Bone marrow (tissue), 2 donors: ENCODE data around the gene FOXJ1.

Source experiments
- DNase-seq, 2 donors: peaks; one replicate each; lab custom pipeline; 2025; lab: John Stamatoyannopoulos, UW

Gene FOXJ1

DNA sequence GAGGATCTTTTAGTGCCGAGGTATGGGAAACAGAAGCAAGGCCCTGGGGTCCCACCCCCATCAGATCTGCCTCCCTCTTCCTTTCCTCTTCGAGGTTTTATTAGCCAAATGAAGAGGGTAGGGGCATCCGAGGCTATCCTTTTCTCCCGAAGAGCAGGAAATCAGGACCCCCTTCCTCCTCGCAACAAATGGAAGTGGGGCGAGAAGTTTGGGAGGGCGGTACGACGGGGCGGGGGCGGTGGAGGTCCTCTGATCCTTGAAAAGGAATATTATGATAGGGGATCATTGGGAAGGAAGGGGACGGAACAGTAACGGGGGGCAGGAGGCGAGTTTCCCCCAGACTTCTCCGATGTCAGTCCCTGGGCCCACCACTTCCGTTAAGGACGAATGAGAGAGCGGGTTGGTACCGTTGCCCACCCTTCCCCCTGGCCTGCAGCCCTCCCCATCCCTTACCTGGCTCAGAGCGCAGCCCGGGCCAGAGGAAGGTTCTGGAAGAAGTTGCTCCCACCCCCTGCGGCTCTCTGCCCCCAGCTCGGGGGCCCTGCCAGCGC lies 309 bp downstream of the FOXJ1 start:
- no peak for DNase-seq

DNA sequence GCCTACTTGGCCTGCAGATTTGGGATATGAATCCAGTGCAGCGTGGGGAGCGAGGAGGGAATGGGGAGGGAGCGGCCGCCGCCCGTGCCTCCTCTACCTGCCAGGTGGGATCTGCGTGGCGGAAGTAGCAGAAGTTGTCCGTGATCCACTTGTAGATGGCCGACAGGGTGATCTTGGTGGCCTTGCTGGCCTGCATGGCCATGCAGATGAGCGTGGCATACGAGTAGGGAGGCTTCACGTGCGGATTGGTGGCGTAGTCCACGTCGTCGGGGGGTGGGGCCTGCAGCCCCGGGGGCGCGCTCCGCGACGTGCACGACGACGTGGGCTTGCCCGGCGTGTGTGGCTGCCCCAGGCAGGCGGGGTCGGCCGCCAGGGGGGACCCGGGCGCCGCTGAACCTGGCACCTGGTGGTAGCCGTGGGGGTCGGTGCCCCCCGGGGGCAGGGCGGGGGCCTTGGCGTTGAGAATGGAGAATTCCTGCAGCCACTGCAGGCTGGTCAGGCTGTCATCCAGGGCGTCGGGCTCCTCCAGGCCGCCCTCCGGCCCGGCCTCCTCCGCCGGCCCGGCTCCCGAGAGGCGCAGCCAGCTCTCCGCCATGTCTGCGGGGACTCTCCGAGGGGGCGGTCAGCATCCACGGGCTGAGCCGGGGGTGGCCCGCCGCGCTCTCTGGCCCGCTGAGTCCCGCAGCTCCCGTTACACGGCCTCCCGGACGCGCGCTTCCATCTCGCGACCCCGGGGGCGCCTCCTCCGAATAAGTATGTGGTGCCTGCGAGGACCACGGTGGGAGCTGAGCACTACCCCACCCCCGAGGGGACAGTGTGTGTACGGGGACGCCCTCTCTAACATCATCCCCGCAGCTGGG lies 1.0 kb downstream of the FOXJ1 start:
- no peak for DNase-seq

DNA sequence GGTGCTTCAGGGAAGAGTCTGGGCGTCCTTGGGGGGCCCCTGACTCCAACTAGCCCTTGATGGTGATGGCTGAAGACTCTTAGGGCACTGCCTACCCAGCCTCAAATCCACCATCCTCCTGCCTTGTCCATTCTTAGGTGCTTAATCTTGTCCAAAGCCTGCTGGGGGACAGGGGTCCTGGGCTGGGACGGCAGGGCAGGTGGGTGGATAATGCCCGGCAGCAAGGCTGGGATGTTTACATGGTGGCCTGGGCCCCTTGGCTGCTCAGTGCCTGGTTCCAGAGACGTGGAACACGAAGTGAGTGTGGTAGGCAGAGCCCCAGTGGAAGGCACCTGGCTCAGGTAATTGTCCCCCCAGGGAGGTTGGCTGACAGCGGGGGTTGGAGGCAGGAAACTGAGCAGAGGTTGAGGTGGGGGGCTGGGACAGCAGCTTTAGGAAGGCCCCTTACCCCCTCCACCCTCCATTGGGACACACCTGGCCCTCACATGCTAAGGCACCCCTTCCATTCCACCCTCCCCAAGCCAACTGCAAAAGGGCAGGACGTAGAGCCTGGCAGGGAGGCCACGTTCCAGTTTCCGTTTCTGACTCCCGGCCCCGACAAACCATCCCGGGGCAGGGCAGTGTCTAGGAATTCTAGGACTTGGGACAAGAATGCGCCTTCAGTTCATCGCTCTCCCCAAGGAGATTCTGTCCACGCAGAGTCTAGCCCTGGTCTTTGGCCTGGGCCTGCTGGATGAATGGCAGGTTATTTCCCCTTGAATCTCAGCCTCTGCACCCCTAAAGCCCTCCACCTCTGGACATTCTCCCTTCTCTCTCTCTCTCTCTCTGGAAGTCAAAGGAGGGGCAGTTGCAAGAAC lies 1.9 kb downstream of the FOXJ1 start:
- no peak for DNase-seq

DNA sequence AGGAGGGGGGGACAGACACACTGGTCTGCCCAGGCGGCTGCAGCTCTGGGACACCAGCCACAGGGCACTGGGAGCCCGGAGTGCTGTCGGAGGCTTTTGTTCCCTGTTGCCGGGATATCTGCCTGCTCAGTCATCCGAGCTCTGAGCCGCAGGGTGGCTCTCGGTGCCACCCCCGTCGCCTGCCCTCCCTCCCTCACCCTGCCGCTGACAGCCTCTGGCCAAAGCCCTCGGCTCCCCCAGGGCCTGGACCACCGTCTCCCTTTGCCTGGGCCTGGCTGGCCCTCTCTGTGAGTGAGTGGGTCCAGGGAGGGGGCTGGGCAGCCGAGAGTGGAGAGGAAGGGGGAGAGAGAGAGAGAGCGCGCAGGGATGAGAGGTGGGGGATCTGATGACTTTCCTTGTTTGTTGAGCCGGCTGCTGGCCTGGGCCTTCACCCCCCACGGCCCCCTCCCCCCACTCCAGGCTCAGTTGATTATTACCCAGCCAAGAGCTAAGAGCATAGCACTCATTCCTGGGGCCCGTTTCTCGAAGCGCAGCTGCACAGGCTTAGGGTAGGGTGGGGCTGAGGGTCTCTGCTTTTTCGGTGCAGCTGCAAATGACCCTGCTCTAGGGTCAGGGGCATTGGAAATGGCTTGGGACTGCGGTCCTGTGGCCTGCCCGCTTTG lies 2.7 kb downstream of the FOXJ1 start:
- no peak for DNase-seq

DNA sequence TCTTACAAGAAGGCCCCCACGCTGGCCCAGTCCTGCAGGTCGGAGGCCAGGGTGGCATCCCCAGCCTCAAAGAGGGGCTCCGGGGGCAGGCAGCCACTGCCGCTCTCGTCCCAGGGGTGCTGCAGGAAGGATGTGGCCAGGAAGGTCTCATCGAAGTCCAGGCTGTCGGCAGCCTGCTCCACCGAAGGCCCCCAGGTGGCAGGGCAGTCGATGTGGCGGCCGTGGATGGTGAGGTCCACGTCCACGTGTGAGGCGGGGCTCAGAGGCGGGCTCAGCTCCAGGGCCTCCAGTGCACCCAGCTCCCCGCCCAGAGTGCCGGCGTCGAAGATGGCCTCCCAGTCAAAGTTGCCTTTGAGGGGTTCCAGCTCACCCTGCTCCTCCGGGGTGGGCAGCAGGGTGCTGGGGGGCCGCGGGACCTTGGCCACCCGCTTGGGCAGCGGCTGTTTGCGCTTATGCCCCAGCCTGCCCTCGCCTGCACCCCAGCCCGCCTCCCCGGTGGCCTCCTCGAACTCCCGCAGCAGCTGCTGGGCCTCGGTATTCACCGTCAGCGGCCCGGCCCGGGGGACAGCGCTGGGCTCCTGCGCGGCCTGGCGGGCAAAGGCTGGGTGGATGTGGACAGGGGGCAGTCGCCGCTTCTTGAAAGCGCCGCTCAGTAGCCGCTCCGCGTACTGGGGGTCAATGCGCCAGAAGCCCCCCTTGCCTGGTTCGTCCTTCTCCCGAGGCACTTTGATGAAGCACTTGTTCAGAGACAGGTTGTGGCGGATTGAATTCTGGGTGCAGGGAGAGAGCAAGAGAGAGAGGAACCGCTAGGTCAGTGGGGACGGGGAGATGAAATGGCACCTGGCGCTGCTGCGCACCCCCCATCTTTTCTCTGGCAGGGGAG lies 3.5 kb downstream of the FOXJ1 start:
- no peak for DNase-seq

DNA sequence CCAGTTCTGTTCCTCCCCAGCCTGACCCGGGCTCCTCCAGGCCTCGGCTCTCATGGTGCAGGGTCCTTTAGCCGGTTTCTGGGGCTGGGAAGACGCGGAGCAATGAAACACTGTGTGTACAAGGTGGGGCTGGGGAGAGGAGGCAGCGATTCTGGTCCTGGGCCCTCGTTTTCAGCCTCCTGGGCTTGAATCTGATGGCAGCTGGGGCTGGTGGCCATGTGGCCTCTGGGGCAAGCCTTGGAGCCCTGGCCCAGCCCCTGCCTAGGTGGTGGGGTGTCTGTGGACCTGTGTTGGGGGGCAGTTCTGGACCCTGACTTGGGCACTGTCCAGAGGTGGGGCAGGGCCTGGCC lies 4.1 kb downstream of the FOXJ1 start:
- DNase-seq: no peak

DNA sequence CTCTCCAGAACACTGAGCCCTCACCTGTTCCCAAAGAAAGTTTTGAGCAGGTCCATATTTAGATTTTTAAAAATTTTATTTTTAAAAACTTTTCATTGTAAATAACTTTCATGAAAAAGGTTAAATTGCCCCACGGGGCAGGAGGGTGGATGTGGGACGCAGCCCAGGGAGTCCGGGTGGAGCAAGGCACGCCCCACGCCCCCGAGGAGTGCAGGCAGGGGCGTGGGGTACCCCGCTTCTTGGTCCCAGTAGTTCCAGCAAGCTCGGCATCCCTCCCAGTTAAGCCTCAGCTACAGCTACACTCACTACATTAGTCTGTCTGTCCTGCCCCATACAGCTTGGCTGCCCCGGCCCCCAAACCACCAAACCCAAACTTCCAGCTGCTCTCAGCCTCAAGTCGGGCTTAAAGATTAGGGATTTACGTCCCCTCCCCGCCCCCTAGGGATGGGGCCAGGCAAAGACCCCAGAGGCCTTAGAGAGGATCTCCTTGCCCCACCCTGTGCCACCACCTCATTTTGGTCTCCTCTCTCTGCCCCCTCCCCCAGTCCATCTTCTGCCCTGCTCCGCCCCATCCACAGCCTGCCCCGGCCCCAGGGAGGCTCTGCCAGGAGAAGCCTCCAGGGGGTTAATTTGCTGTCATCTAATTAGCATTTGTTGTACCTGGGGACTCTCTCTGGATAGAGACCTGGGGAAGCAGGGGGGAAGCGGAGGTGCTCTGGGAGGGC lies 4.6 kb downstream of the FOXJ1 start:
- DNase-seq: no peak

DNA sequence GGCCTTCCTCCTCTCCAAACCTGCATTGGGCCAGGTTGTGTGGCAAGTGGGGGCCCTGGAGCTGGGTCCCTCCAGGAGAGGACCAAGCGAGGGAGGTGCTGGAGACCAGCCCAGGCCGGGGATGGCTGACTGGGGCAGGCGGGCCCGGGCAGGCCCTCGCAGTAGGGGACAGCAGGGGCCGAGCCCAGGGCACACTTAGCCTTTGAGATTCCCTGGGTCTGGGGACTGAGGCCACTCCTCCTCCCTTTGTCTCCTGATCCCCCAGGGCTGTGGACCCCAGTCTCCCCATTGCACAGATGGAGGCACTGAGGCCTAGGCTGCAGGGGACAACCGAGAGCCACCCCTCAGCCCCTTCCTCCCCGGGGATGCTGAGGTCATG lies 5.2 kb downstream of the FOXJ1 start:
- no peak for DNase-seq

DNA sequence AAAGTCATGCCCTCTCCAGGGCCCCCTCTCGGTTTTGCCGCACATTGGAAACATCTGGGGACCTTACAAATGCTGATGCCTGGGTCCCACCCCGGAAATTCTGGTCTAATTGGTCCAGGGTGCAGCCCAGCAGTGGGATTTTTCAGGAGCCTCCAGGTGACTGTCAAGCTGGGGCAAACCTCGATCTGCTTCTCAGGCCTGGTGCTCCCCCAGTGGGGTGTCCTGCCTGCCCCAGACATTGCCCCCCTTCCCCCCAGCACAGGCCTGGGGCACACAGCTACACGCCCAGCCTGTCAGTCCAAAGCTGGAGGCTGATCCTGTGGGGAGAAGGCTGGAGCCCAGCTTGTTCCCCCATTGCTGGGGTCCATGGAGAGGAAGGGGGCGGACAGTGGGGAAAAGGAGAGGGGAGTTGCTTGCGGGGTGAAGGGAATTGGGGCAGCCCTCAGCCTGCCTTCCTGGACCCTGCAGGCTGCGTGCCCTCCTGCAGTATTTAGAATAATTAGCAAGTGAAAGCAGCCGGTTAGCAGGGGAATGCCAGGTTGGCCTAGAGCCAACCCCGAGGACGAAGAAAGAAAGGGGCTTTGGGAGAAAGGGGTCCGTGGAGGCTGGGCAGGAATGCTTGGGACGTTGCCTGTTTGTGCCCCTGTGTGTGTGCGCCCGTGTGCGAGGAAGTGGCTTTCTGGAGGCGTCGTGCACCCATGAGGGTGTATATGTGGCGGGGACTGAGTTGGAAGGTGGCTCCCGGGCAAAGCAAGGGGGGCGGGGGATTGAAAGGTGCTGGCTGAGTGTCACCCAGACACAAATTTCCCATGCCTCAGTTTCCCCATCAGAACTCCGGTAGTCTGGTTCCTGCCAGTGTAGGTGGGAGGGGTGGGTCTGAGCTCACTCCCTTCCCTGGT lies 5.9 kb downstream of the FOXJ1 start:
- no peak for DNase-seq

DNA sequence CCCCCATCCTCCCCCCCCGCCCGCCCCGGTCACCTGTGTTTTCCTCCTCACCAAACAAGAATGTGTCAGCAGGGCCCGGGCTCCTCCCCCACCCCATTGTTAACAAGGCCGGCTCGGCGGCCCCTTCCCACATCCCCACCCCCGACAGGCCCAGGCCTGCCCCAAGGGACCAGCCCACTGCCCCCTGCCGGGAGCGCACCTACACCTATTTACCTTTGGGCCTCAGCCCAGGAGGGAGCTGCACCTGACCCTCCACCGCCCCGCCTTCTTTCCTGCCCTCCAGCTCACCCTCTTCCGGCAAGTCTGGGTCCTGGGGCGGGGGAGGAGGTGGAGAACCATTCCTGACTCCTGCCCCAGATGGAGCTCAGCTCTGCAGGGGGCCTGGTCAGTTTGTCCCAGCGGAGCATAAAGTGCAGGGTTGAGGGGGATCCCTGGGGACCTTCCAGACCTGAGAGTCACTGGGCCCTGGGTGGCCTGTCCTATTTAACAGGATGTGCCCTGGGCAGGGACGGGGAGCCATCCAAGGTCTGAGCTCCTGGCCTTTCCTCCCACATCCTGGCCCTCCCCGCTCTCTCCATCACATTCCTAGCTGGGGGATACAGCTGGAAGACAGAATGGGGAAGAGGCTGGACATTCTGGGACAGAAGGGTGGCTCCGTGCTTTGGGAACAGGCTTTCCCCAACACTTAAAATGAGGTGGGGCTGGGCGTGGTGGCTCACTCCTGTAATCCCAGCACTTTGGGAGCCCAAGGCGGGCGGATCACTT lies 8.3 kb downstream of the FOXJ1 start:
- DNase-seq: no peak

DNA sequence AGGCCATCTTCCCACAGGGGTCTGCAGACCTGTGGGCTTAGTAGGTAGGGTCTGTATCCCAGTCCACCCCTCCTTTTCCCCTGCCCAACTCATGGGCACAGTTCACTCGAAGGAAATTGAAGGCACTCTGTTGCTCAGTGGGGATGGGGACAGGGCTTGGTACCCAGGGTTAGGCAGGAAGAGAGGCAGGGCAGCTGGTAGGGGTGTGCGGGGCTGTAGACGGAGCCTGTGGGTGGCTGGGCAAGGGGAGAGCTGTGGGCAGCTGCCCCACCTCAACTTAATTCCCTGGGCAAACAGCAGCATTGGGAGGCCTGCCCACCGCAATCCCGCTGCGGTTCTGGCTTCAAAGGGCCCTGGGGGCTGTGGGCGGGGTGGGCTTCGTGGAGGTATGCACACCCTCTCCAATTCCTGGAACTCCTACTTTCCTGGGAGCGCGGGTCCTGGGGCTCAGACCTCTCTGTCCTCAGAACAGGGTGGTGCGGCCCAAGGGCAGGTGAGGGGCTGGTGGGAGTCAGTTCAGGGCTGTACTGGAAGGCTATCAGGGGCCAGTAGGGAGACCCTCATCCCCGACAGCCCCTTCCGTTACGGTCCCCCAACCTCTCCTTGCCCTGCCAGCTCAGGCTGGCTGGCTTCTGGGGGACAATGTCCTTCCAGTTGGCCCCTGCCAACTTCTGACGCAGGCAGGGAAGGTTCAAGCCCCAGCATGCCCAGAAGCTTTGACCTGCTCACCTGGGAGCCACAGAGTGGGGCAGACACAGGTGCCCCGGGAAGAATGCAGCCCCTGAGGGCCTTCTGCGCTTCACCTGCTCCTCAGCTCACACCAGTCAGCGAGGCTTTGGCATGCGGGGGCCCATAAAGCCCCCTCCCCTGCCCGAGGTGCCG lies 9.1 kb downstream of the FOXJ1 start:
- no peak for DNase-seq

DNA sequence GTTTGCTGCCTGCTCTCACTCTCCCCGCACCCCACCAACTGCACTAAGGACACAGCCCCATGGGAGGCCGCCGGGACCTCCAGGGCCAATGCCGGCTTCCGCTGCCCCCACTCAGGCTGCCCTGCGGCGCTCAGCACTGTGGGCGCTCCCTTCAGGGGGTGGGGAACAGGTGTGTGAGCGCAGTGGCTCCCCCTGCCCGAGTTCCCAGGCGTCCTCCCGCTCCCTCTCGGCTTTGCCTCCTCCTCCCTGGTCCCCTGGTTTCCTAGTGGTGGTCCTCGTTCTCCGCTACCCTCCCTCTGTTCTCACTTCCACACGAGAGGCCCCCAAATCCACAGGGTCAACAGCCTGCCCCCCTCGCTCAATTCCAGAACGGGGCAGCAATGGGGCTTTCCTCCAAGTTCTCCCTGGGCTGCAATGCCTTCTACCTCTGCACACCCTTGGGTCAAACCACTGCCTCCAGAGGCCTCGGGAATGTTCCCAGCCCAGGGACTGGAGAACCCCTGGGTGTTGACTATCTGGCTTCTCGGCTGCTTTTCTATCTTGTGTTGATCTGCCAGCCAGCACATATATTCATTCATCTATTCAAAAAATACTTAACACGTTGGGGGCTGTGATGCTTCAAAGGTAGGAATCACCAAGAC lies 9.9 kb downstream of the FOXJ1 start:
- no peak for DNase-seq

DNA sequence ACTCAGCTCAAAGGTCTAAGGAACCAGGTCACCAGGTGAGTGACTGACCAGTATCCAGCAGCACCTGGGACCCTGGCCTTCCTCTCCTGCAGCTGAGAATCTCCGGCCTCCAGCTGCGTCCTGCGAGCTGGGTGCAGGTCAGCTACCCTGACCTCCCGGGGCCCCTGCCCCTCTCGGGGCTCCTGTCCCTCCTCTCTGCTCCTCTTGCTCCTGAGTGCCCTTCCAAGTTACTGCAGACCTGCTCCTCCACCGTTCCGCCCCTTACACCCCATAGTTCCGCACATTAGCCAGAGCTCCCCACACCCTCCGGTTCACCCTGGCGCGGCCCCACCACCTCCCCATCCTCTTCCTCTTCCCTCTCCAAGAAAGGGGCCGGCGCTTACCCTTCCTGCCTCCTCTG lies 10.6 kb downstream of the FOXJ1 start:
- DNase-seq: no peak

DNA sequence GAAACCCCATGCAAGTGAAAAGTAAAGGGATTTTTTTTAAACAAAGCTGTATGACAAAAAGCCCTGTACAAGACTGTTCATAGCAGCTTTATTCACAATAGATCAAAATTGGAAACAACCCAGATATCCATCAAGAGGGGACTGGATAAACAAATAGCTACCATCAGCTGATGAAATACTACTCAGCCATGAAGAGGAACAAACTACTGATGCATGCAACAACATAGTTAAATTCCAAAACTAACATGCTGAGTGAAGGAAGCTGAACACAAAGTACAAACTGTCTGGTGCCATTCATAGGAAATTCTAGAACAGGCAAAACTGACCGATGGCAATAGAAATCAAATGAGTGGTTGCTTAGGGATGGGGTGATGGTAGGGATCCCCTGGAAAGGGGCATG lies 15.1 kb downstream of the FOXJ1 start:
- no peak for DNase-seq

DNA sequence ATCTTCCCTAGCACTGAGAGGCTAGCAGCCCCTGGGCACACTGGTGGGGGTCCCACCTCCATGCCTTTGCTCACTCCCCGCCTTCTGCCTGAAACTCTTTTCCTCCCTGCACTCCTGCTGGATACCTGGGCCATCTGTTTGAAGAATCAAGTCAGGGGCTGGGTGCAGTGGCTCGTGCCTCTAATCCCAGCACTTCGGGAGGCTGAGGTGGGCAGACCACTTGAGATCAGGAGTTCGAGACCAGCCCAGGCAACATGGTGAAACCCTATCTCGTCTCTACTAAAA lies 15.7 kb downstream of the FOXJ1 start:
- no peak for DNase-seq

DNA sequence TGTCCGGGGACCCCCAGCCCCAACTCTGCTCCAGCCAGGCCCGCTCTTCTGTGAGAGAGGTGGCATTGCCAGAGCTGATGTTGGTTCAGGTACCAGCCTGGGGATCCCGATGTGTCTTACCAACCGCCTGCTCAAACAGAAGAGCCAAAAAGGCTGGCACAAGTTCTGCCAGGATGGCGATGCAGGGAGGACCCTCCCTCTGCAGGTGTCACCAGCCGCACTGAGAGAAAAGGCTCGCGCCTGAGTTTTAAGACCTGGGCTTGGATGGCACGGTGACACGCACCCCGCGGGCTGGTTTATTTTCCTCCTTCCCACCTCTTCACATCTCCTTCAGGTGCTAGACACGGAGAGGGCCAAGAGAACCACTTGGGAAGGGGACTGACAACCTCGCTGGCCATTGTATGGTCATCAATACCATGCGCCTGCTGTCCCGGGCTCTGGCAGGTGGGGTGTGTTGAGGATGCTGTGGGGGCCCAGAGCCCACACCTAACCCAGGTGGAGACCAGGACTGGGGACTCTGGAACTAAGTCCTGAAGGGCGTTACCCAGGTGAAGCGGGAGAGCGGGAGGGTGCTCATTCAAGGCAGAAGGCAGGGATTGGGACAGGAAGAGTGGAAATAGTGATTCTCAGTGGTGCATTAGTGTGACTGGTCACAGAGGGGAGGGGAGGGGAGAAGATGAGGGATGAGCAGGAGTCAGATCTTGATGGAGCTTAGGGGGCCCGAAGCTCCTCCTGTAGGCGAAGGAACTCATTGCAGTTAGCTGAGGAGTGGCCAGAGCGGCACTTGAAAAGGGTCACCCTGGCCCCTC lies 16.3 kb downstream of the FOXJ1 start:
- DNase-seq: no peak
